Bronchial epithelial cell (primary cell): ENCODE measurements around the gene ADH5. TPM values are rescaled to one million over a fixed set of nuclear protein-coding genes. Genes with fewer than 3 reads are reported as not detected.

ENCODE experiments used
- DNase-seq: peaks from one replicate; pipeline ENCODE4 v3.0.0-alpha.2; 2010; ENCODE audit warnings: low read depth
- FAIRE-seq: peaks from 2 replicates; lab custom pipeline; 2011; peaks lifted over from hg19 to GRCh38; lab: Jason Lieb, UNC
- H3K27me3 ChIP-seq: 2 replicates; pipeline ENCODE4 v1.5.1; 2011; ENCODE audit warnings: low read length; ENCODE audit not compliant: control insufficient read depth, insufficient read depth
- H3K36me3 ChIP-seq: 2 replicates; pipeline ENCODE4 v1.5.1; 2011; ENCODE audit warnings: low read length; ENCODE audit not compliant: control insufficient read depth, insufficient read depth
- H3K4me3 ChIP-seq: 2 replicates; pipeline ENCODE4 v1.5.1; 2011; ENCODE audit warnings: mild to moderate bottlenecking, low read depth, low read length, control low read depth
- CTCF ChIP-seq: IDR thresholded peaks from 2 replicates; pipeline ENCODE4 v1.5.1; 2011; ENCODE audit warnings: mild to moderate bottlenecking, moderate library complexity, low read length, control low read depth, inconsistent platforms; ENCODE audit not compliant: insufficient read depth, severe bottlenecking
- total RNA-seq: library from RNA; depleted of rRNA; stranded (reverse); fragments of >200 nt; gene quantifications from 2 replicates; pipeline ENCODE4 v1.2.1, GENCODE V29; 2014

Gene ADH5
- total RNA-seq, 1 donor from 2014 or later: 152 TPM

- Histone ChIP-seq H3K27me3 (no peaks in the 10 kb centered on the region), H3K36me3 (peaks cover 2% of the 10 kb centered on the region), H3K4me3 (no peak overlapping the region)
- FAIRE-seq: no peak
- DNase-seq: no peak
- TF ChIP-seq CTCF: no peak
Measured at GRCh38 chr4:99038213-99038612, 50.4 kb downstream of the ADH5 start.

GRCh38 chr4:99033956-99034355 is 54.6 kb downstream of the ADH5 start:
- no peak for DNase-seq
- no peak overlapping the region for H3K4me3 ChIP-seq
- FAIRE-seq: no peak
- no peaks in the 10 kb centered on the region for H3K27me3 ChIP-seq
- no peak for TF ChIP-seq CTCF
- H3K36me3 ChIP-seq: peaks cover 2% of the 10 kb centered on the region

GRCh38 chr4:99029852-99030251 is 58.7 kb downstream of the ADH5 start:
- DNase-seq (no peak), FAIRE-seq (no peak)
- no peak overlapping the region for H3K4me3 ChIP-seq
- H3K27me3 ChIP-seq: no peaks in the 10 kb centered on the region
- TF ChIP-seq CTCF: no peak
- peaks cover 1% of the 10 kb centered on the region for H3K36me3 ChIP-seq

GRCh38 chr4:99029018-99029735 is 59.4 kb downstream of the ADH5 start:
- DNase-seq (no peak), FAIRE-seq (no peak)
- TF ChIP-seq CTCF: no peak
- no peaks in the 10 kb centered on the region for H3K27me3 ChIP-seq
- no peak overlapping the region for H3K4me3 ChIP-seq
- H3K36me3 ChIP-seq: peaks cover 1% of the 10 kb centered on the region

GRCh38 chr4:99028187-99028586 is 60.4 kb downstream of the ADH5 start:
- Histone ChIP-seq H3K27me3 (no peaks in the 10 kb centered on the region), H3K36me3 (no peaks in the 10 kb centered on the region), H3K4me3 (no peak overlapping the region)
- FAIRE-seq: no peak
- DNase-seq: peak; percentile 58
- TF ChIP-seq CTCF: no peak

GRCh38 chr4:99027304-99027703 is 61.3 kb downstream of the ADH5 start:
- no peaks in the 10 kb centered on the region for H3K36me3 ChIP-seq
- no peak for TF ChIP-seq CTCF
- FAIRE-seq (no peak), DNase-seq (no peak)
- H3K27me3 ChIP-seq: no peaks in the 10 kb centered on the region
- H3K4me3 ChIP-seq: no peak overlapping the region
